Panc1 (cell line): Measurements from ENCODE around the gene BICRA.

Experiments used
- POLR2AphosphoS5 ChIP-seq: IDR thresholded peaks from 2 replicates; pipeline ENCODE4 v1.6.1; 2012; ENCODE audit warnings: mild to moderate bottlenecking, low read depth, low read length, moderate library complexity
- TCF7L2 ChIP-seq: IDR thresholded peaks from 2 replicates; pipeline ENCODE4 v1.6.1; 2011; ENCODE audit warnings: mild to moderate bottlenecking, low read depth, low read length, inconsistent platforms
- TF ChIP-seq, protein P1 (sequence below): fragments of 450-650 bp; IDR thresholded peaks from 2 replicates; pipeline ENCODE4 v1.5.1; 2017; ENCODE audit warnings: mild to moderate bottlenecking

DNA sequence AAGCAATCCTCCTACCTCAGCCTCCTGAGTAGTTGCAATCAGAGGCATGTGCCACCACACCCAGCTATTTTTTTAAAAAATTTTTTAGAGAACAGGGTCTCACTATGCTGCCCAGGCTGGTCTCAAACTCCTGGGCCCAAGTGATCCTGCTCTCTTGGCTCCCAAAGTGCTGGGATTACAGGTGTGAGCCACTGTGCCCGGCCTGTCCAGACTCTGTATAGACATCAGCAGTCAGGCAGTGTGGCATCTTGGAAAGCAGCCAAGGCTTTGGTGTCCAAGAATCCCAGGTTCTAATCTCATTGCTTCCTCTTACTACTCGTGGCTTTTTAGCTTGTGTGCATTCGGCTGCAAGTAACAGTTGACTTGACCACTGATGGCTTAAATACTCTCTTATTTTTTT, 43.4 kb downstream of the BICRA start:
- TF ChIP-seq, protein P1, sequence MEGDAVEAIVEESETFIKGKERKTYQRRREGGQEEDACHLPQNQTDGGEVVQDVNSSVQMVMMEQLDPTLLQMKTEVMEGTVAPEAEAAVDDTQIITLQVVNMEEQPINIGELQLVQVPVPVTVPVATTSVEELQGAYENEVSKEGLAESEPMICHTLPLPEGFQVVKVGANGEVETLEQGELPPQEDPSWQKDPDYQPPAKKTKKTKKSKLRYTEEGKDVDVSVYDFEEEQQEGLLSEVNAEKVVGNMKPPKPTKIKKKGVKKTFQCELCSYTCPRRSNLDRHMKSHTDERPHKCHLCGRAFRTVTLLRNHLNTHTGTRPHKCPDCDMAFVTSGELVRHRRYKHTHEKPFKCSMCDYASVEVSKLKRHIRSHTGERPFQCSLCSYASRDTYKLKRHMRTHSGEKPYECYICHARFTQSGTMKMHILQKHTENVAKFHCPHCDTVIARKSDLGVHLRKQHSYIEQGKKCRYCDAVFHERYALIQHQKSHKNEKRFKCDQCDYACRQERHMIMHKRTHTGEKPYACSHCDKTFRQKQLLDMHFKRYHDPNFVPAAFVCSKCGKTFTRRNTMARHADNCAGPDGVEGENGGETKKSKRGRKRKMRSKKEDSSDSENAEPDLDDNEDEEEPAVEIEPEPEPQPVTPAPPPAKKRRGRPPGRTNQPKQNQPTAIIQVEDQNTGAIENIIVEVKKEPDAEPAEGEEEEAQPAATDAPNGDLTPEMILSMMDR, result no peak
- no peak for TF ChIP-seq POLR2AphosphoS5
- no peak for TF ChIP-seq TCF7L2
